NOMO-1 (cell line): ENCODE results near the gene GPC1.
A peak's percentile ranks its signal among the peaks of the same experiment; 100 is the strongest.
"Not testable (repeated sequence)": the region's sequence is repeated elsewhere in the genome, so short reads cannot be mapped to it uniquely, and the experiment has no call there.

Experiments used
- DNase-seq, 2 experiments: peaks; one replicate each; lab custom pipeline; 2025; ENCODE audit not compliant: unreplicated experiment in 2 of 2; lab: John Stamatoyannopoulos, UW

Gene GPC1

GRCh38 chr2:240435457-240435947 lies at the start of gene GPC1:
Gene GPC1, plus strand, starts transcription at chr2:240435663. Its CDS starts 256 bp downstream, at chr2:240435919.
- DNase-seq, result peak; percentile 49 to 76

GRCh38 chr2:240386326-240386725 lies 49.1 kb upstream of the GPC1 start:
- no peak for DNase-seq

GRCh38 chr2:240386743-240387142 lies 48.7 kb upstream of the GPC1 start:
- not testable (repeated sequence) for DNase-seq

GRCh38 chr2:240387325-240387668 lies 48.2 kb upstream of the GPC1 start:
- no peak for DNase-seq

- DNase-seq, result no peak
Measured at GRCh38 chr2:240387669-240388358, 47.6 kb upstream of the GPC1 start.

GRCh38 chr2:240388471-240389301 lies 46.8 kb upstream of the GPC1 start:
- DNase-seq, result no peak

GRCh38 chr2:240389302-240389805 lies 46.1 kb upstream of the GPC1 start:
- DNase-seq, result no peak

GRCh38 chr2:240390091-240391073 lies 45.1 kb upstream of the GPC1 start:
- DNase-seq, result peak in 1 of 2 experiments; percentile 3

GRCh38 chr2:240391111-240392051 lies 44.1 kb upstream of the GPC1 start:
- no peak for DNase-seq

GRCh38 chr2:240392084-240392947 lies 43.1 kb upstream of the GPC1 start:
- DNase-seq, result no peak

- no peak for DNase-seq
Measured at GRCh38 chr2:240392948-240393830, 42.3 kb upstream of the GPC1 start.

GRCh38 chr2:240393831-240394410 lies 41.5 kb upstream of the GPC1 start:
- DNase-seq, result no peak

GRCh38 chr2:240394549-240394948 lies 40.9 kb upstream of the GPC1 start:
- DNase-seq, result no peak

GRCh38 chr2:240395448-240395847 lies 40.0 kb upstream of the GPC1 start:
- no peak for DNase-seq

GRCh38 chr2:240395896-240396622 lies 39.4 kb upstream of the GPC1 start:
- no peak for DNase-seq
